Fibroblast of pulmonary artery (primary cell): ENCODE data around the gene B4GAT1.
"Not testable (repeated sequence)": the region's sequence is repeated elsewhere in the genome, so short reads cannot be mapped to it uniquely, and the experiment has no call there.

Source experiments
- DNase-seq: peaks from one replicate; pipeline ENCODE4 v3.0.0-alpha.2; 2010; ENCODE audit warnings: low read depth
- H3K4me3 ChIP-seq: replicated peaks from 2 replicates; pipeline ENCODE4 v1.5.1; 2011; ENCODE audit warnings: low read depth, mild to moderate bottlenecking, control low read depth, low read length, moderate library complexity
- CTCF ChIP-seq: IDR thresholded peaks from 2 replicates; pipeline ENCODE4 v1.5.1; 2011; ENCODE audit warnings: mild to moderate bottlenecking, control low read depth, low read length, inconsistent platforms; ENCODE audit errors: missing control alignments

The B4GAT1 gene

GRCh38 chr11:66312549-66313320 lies 34.7 kb downstream of the B4GAT1 start:
- no peak for TF ChIP-seq CTCF
- H3K4me3 ChIP-seq = peak overlapping the region; percentile 60
- DNase-seq = peak; percentile 99

GRCh38 chr11:66311965-66312548 lies 35.4 kb downstream of the B4GAT1 start:
- TF ChIP-seq CTCF = peak; percentile 84
- peak; percentile 95 for DNase-seq
- H3K4me3 ChIP-seq = peak overlapping the region; percentile 60

GRCh38 chr11:66311470-66311964 lies 35.9 kb downstream of the B4GAT1 start:
- H3K4me3 ChIP-seq = peak overlapping the region; percentile 60
- no peak for TF ChIP-seq CTCF
- DNase-seq = no peak

GRCh38 chr11:66310803-66311440 lies 36.5 kb downstream of the B4GAT1 start:
- H3K4me3 ChIP-seq, DNase-seq: not testable (repeated sequence)

GRCh38 chr11:66310324-66310723 lies 37.1 kb downstream of the B4GAT1 start:
- DNase-seq = no peak
- no peak for TF ChIP-seq CTCF

GRCh38 chr11:66309475-66309874 lies 38.0 kb downstream of the B4GAT1 start:
- TF ChIP-seq CTCF = no peak
- DNase-seq = no peak

More at GRCh38 chr11:66310324-66310723, 37.1 kb downstream of the B4GAT1 start:
- H3K4me3 ChIP-seq = no peak overlapping the region

GRCh38 chr11:66302656-66303055 lies 44.8 kb downstream of the B4GAT1 start:
- DNase-seq = no peak
- H3K4me3 ChIP-seq = no peak overlapping the region
- no peak for TF ChIP-seq CTCF

More at GRCh38 chr11:66309475-66309874, 38.0 kb downstream of the B4GAT1 start:
- H3K4me3 ChIP-seq = no peak overlapping the region
